Measurements from ENCODE around the gene PACSIN2.

The PACSIN2 gene

GRCh38 chr22:43004362-43005035 is 10.4 kb downstream of the PACSIN2 start:
- TF ChIP-seq GATA3 (IDR thresholded peaks at IDR 0.05; ENCODE audit: low read depth, low read length) (no peak), GATA2 (IDR thresholded peaks at IDR 0.05; ENCODE audit: low read depth, low read length) (no peak)

- TF ChIP-seq GATA2 (IDR thresholded peaks at IDR 0.05; ENCODE audit: low read depth, low read length) = no peak
- no peak for TF ChIP-seq GATA3 (IDR thresholded peaks at IDR 0.05; ENCODE audit: low read depth, low read length)
Observed at GRCh38 chr22:43002202-43002586, 12.8 kb downstream of the PACSIN2 start.

GRCh38 chr22:43001271-43002201 is 13.4 kb downstream of the PACSIN2 start:
- TF ChIP-seq GATA2 (IDR thresholded peaks at IDR 0.05; ENCODE audit: low read depth, low read length) = no peak
- no peak for TF ChIP-seq GATA3 (IDR thresholded peaks at IDR 0.05; ENCODE audit: low read depth, low read length)

GRCh38 chr22:43000441-43001175 is 14.3 kb downstream of the PACSIN2 start:
- TF ChIP-seq GATA2 (IDR thresholded peaks at IDR 0.05; ENCODE audit: low read depth, low read length) (no peak), GATA3 (IDR thresholded peaks at IDR 0.05; ENCODE audit: low read depth, low read length) (no peak)

GRCh38 chr22:42997582-42998090 is 17.3 kb downstream of the PACSIN2 start:
- TF ChIP-seq GATA3 (IDR thresholded peaks at IDR 0.05; ENCODE audit: low read depth, low read length) = no peak
- no peak for TF ChIP-seq GATA2 (IDR thresholded peaks at IDR 0.05; ENCODE audit: low read depth, low read length)

- TF ChIP-seq GATA3 (IDR thresholded peaks at IDR 0.05; ENCODE audit: low read depth, low read length) (no peak), GATA2 (IDR thresholded peaks at IDR 0.05; ENCODE audit: low read depth, low read length) (no peak)
Observed at GRCh38 chr22:42996646-42997365, 18.1 kb downstream of the PACSIN2 start.

- no peak for TF ChIP-seq GATA2 (IDR thresholded peaks at IDR 0.05; ENCODE audit: low read depth, low read length)
- no peak for TF ChIP-seq GATA3 (IDR thresholded peaks at IDR 0.05; ENCODE audit: low read depth, low read length)
Observed at GRCh38 chr22:42994917-42995562, 19.9 kb downstream of the PACSIN2 start.

GRCh38 chr22:42994276-42994916 is 20.6 kb downstream of the PACSIN2 start:
- TF ChIP-seq GATA3 (IDR thresholded peaks at IDR 0.05; ENCODE audit: low read depth, low read length) = no peak
- no peak for TF ChIP-seq GATA2 (IDR thresholded peaks at IDR 0.05; ENCODE audit: low read depth, low read length)

GRCh38 chr22:42993651-42994275 is 21.2 kb downstream of the PACSIN2 start:
- TF ChIP-seq GATA2 (IDR thresholded peaks at IDR 0.05; ENCODE audit: low read depth, low read length) (no peak), GATA3 (IDR thresholded peaks at IDR 0.05; ENCODE audit: low read depth, low read length) (no peak)

GRCh38 chr22:42992886-42993479 is 22.0 kb downstream of the PACSIN2 start:
- TF ChIP-seq GATA3 (IDR thresholded peaks at IDR 0.05; ENCODE audit: low read depth, low read length) (no peak), GATA2 (IDR thresholded peaks at IDR 0.05; ENCODE audit: low read depth, low read length) (no peak)

- no peak for TF ChIP-seq GATA2 (IDR thresholded peaks at IDR 0.05; ENCODE audit: low read depth, low read length)
- no peak for TF ChIP-seq GATA3 (IDR thresholded peaks at IDR 0.05; ENCODE audit: low read depth, low read length)
Observed at GRCh38 chr22:42992092-42992491, 22.9 kb downstream of the PACSIN2 start.
